ENCODE measurements around the gene ARHGEF26. TPM values are rescaled to one million over a fixed set of nuclear protein-coding genes. Genes with fewer than 3 reads are reported as not detected.
A peak's percentile ranks its signal among the peaks of the same experiment; 100 is the strongest.

ARHGEF26 gene, protein sequence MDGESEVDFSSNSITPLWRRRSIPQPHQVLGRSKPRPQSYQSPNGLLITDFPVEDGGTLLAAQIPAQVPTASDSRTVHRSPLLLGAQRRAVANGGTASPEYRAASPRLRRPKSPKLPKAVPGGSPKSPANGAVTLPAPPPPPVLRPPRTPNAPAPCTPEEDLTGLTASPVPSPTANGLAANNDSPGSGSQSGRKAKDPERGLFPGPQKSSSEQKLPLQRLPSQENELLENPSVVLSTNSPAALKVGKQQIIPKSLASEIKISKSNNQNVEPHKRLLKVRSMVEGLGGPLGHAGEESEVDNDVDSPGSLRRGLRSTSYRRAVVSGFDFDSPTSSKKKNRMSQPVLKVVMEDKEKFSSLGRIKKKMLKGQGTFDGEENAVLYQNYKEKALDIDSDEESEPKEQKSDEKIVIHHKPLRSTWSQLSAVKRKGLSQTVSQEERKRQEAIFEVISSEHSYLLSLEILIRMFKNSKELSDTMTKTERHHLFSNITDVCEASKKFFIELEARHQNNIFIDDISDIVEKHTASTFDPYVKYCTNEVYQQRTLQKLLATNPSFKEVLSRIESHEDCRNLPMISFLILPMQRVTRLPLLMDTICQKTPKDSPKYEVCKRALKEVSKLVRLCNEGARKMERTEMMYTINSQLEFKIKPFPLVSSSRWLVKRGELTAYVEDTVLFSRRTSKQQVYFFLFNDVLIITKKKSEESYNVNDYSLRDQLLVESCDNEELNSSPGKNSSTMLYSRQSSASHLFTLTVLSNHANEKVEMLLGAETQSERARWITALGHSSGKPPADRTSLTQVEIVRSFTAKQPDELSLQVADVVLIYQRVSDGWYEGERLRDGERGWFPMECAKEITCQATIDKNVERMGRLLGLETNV
- 10 to 100 TPM in 1 of 4 donors, 1 to 10 TPM in 3; 6.5 to 13.6 (median 9.0) TPM for polyA plus RNA-seq
- long read RNA-seq, donor 1, result 0 reads
- long read RNA-seq, donor 2, result 0 reads
- long read RNA-seq, donor 3, partial matches to known transcripts, result 0 of 2 reads
- long read RNA-seq, donor 3, other reads (novel, unspliced or antisense), result 0 of 2 reads
- long read RNA-seq, donor 4, result 0 reads
- long read RNA-seq, donor 5, result 0 reads
- long read RNA-seq, donor 6, result 0 reads
- long read RNA-seq, donor 7, result 0 reads
- long read RNA-seq, donor 8, result 0 reads
- long read RNA-seq, donor 9, result 0 reads
- long read RNA-seq, donor 10, partial matches to known transcripts, result 0 of 1 reads
- long read RNA-seq, donor 10, other reads (novel, unspliced or antisense), result 0 of 1 reads

DNA sequence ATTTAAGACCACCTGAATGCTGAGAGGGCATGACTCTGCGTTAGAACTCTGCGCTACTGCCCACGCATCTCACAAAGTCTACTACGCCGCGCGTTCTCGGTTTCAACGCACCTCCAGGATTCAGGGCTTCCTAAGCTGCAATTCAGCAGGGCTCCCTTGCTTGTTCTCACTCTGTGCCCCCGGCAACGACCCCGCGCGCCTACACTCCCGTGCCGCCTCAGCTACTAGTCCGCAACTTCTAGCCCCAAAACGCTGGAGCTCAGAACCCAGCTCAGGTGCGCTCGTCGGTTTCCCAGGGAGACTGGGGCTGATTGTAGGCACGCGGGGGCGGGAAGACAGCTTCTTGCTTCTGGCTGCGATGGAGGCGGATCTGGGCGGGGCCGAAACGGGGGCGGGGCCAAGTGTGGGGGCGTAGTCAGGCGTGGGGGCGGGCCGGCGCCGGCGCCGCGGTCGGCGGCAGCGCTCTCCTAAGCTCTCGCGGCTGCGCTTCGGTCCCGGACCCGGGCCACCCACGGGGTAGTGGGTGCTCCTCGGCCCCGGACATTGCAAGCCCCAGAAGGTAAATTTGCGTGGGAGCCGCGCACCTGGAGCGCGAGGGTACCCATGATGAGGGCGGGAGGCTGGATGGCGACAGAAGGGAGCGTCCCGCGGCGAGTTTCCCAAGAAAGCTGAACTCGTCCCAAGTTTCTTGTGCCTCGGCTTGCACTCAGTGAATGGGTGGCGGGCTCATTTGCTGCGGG lies at the start of gene ARHGEF26:
ARHGEF26 (plus strand) TSS at position 430 of the 740 bp plus-strand sequence. CDS start 603 bp downstream, outside the sequence.
- 0% methylated on average over 44 to 66 of the region's 66 CpGs for WGBS, 3 donors
- Histone ChIP-seq H3K4me1 (ENCODE audit: control insufficient read depth in 3 of 3, insufficient read depth in 2 of 3, low read depth in 1 of 3, low read length in 2 of 3) (peaks cover 0 to 13% (median 1%) of the 10 kb centered on the region in 3 donors), H3K4me3 (ENCODE audit: low read depth in 1 of 3, low read length in 3 of 3) (peak within 1 kb of the TSS; percentile 58 to 92 (median 87)), H3K36me3 (ENCODE audit: control insufficient read depth in 3 of 3, insufficient read depth in 2 of 3, low read depth in 1 of 3, low read length in 3 of 3) (no peaks in the 10 kb centered on the region), H3K27me3 (ENCODE audit: control insufficient read depth in 3 of 3, insufficient read depth in 3 of 3, low read length in 3 of 3) (peaks cover 0 to 14% (median 4%) of the 10 kb centered on the region in 3 donors), H3K27ac (ENCODE audit: low read depth in 1 of 3, low read length in 2 of 3) (peak within 1 kb of the TSS in 2 of 3 donors; percentile 0 to 50), H3K9me3 (ENCODE audit: control insufficient read depth in 2 of 2, insufficient read depth in 1 of 2, low read depth in 1 of 2, low read length in 1 of 2) (no peaks in the 10 kb centered on the region)
- peak; percentile 87 to 92 for DNase-seq
- FAIRE-seq, result no peak

DNA sequence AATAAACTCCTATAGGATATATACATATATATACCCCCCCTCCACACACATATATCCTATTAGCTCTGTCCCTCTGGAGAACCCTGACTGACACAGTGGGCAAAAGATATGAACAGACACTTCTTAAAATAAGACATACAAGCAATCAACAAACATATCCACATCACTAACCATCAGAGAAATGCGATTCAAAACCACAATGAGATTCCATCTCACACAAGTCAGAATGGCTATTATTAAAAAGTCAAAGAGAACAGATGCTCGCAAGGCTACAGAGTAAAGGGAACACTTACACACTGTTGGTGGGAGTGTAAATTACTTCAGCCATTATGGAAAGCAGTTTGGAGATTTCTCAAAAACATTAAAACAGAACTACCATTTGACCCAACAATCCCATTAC lies 46.2 kb upstream of the ARHGEF26 start:
- Histone ChIP-seq H3K27ac (ENCODE audit: low read depth in 1 of 3, low read length in 2 of 3) (no peak overlapping the region), H3K4me3 (ENCODE audit: low read depth in 1 of 3, low read length in 3 of 3) (no peak overlapping the region), H3K36me3 (ENCODE audit: control insufficient read depth in 3 of 3, insufficient read depth in 2 of 3, low read depth in 1 of 3, low read length in 3 of 3) (no peaks in the 10 kb centered on the region), H3K4me1 (ENCODE audit: control insufficient read depth in 3 of 3, insufficient read depth in 2 of 3, low read depth in 1 of 3, low read length in 2 of 3) (no peaks in the 10 kb centered on the region), H3K27me3 (ENCODE audit: control insufficient read depth in 3 of 3, insufficient read depth in 3 of 3, low read length in 3 of 3) (no peaks in the 10 kb centered on the region), H3K9me3 (ENCODE audit: control insufficient read depth in 2 of 2, insufficient read depth in 1 of 2, low read depth in 1 of 2, low read length in 1 of 2) (peaks cover 0 to 2% of the 10 kb centered on the region in 2 donors)
- WGBS, 3 donors, result 92 to 96% (median 95%) methylated on average over 2 of the region's 2 CpGs
- FAIRE-seq (no peak), DNase-seq (no peak)

DNA sequence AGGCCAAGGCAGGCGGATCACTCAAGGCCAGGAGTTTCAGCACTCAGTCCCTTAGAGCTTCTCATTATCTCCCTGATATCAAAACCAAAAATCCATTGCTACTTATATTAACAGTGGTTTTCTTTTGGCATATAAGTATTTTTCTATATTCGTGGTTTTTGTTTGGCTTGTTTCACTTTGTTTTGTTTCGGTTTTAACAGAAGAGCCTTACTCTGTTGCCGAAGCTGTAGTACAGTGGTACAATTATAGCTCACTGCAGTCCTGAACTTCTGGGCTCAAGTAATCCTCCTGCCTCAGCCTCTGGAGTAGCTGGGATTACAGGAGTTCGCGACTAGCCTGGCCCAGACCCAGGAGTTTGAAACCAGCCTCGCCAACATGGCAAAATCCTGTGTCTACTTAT lies 42.5 kb upstream of the ARHGEF26 start:
- Histone ChIP-seq H3K27ac (ENCODE audit: low read depth in 1 of 3, low read length in 2 of 3) (no peak overlapping the region), H3K9me3 (ENCODE audit: control insufficient read depth in 2 of 2, insufficient read depth in 1 of 2, low read depth in 1 of 2, low read length in 1 of 2) (peaks cover 0 to 15% of the 10 kb centered on the region in 2 donors), H3K4me1 (ENCODE audit: control insufficient read depth in 3 of 3, insufficient read depth in 2 of 3, low read depth in 1 of 3, low read length in 2 of 3) (peaks cover 0 to 2% (median 0%) of the 10 kb centered on the region in 3 donors), H3K36me3 (ENCODE audit: control insufficient read depth in 3 of 3, insufficient read depth in 2 of 3, low read depth in 1 of 3, low read length in 3 of 3) (no peaks in the 10 kb centered on the region), H3K4me3 (ENCODE audit: low read depth in 1 of 3, low read length in 3 of 3) (no peak overlapping the region), H3K27me3 (ENCODE audit: control insufficient read depth in 3 of 3, insufficient read depth in 3 of 3, low read length in 3 of 3) (no peaks in the 10 kb centered on the region)
- no peak for FAIRE-seq
- no peak for DNase-seq
- 70 to 76% (median 73%) methylated on average over 7 of the region's 7 CpGs for WGBS, 3 donors

DNA sequence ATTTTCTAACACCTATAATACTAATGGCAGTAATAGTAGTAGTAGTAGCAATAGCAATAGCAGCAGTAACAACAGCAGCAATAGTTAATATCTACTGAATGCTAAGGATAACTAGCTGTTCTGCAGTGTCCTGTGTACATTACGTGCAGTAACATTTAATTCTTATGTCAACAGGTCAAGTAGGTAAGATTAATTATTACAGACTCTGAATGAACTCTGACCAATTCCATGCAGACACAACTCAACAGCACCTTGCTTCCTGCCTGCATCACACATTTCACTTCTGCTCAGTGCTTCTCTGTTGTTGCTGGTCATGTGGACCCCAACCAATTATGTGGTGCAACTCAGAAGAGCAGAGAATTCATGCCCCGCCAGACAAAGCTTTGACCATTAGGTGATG lies 39.9 kb upstream of the ARHGEF26 start:
- no peak for FAIRE-seq
- no peaks in the 10 kb centered on the region for H3K36me3 ChIP-seq (ENCODE audit: control insufficient read depth in 3 of 3, insufficient read depth in 2 of 3, low read depth in 1 of 3, low read length in 3 of 3)
- 48 to 69% (median 56%) methylated on average over 2 of the region's 2 CpGs for WGBS, 3 donors
- H3K4me1 ChIP-seq (ENCODE audit: control insufficient read depth in 3 of 3, insufficient read depth in 2 of 3, low read depth in 1 of 3, low read length in 2 of 3), result peaks cover 0 to 2% (median 0%) of the 10 kb centered on the region in 3 donors
- no peak overlapping the region for H3K4me3 ChIP-seq (ENCODE audit: low read depth in 1 of 3, low read length in 3 of 3)
- H3K27me3 ChIP-seq (ENCODE audit: control insufficient read depth in 3 of 3, insufficient read depth in 3 of 3, low read length in 3 of 3), result no peaks in the 10 kb centered on the region
- H3K9me3 ChIP-seq (ENCODE audit: control insufficient read depth in 2 of 2, insufficient read depth in 1 of 2, low read depth in 1 of 2, low read length in 1 of 2), result peaks cover 0 to 12% of the 10 kb centered on the region in 2 donors
- peak overlapping the region in 1 of 3 donors; percentile 7 for H3K27ac ChIP-seq (ENCODE audit: low read depth in 1 of 3, low read length in 2 of 3)
- DNase-seq, result peak; percentile 52 to 82

DNA sequence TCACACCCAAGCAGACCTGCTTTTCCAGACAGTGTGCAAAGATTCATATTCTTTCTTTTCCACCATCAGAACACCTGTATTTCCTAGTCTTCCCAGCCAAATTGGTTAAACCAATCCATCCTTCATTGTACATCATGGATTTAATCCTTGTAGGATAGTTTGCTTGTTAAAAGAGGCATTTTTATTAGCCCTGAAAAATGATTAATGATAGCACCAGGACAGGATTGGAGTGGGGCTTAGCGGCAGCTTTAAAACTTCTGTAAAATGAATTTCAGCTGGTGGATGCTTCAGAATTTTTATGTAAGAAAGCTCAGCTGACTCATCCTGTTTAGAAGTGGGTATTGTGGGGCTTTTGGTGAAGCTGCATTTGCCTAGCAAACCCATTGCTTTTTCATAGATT lies 36.1 kb upstream of the ARHGEF26 start:
- DNase-seq (no peak), FAIRE-seq (no peak)
- peaks cover 0 to 12% of the 10 kb centered on the region in 2 donors for H3K9me3 ChIP-seq (ENCODE audit: control insufficient read depth in 2 of 2, insufficient read depth in 1 of 2, low read depth in 1 of 2, low read length in 1 of 2)
- no peaks in the 10 kb centered on the region for H3K36me3 ChIP-seq (ENCODE audit: control insufficient read depth in 3 of 3, insufficient read depth in 2 of 3, low read depth in 1 of 3, low read length in 3 of 3)
- H3K27ac ChIP-seq (ENCODE audit: low read depth in 1 of 3, low read length in 2 of 3), result no peak overlapping the region
- no peak overlapping the region for H3K4me3 ChIP-seq (ENCODE audit: low read depth in 1 of 3, low read length in 3 of 3)
- WGBS, 3 donors, result 76 to 98% (median 95%) methylated on average over 1 of the region's 1 CpG
- no peaks in the 10 kb centered on the region for H3K27me3 ChIP-seq (ENCODE audit: control insufficient read depth in 3 of 3, insufficient read depth in 3 of 3, low read length in 3 of 3)
- H3K4me1 ChIP-seq (ENCODE audit: control insufficient read depth in 3 of 3, insufficient read depth in 2 of 3, low read depth in 1 of 3, low read length in 2 of 3), result peaks cover 0 to 2% (median 0%) of the 10 kb centered on the region in 3 donors

DNA sequence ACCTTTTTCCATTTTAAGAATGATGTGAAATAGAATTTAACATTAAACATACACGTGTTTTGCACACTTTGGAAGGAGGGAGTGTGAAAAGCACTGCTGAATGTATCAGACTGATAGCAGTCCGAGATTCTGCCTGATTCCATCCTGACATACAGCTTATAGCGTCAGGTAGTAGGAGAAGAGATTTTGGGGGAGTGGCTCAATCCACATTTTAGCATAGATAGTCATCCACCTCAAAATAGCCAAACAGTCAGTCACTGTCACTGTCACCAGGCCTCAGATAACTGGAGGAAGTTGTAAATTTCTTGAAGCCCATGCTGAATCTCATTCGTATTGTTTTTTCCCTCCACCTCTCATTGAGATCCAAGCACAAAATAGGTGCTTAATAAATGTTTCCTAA lies 35.4 kb upstream of the ARHGEF26 start:
- no peaks in the 10 kb centered on the region for H3K27me3 ChIP-seq (ENCODE audit: control insufficient read depth in 3 of 3, insufficient read depth in 3 of 3, low read length in 3 of 3)
- FAIRE-seq, result no peak
- H3K27ac ChIP-seq (ENCODE audit: low read depth in 1 of 3, low read length in 2 of 3), result no peak overlapping the region
- H3K4me3 ChIP-seq (ENCODE audit: low read depth in 1 of 3, low read length in 3 of 3), result no peak overlapping the region
- 83 to 89% (median 84%) methylated on average over 4 of the region's 4 CpGs for WGBS, 3 donors
- DNase-seq, result no peak
- no peaks in the 10 kb centered on the region for H3K36me3 ChIP-seq (ENCODE audit: control insufficient read depth in 3 of 3, insufficient read depth in 2 of 3, low read depth in 1 of 3, low read length in 3 of 3)
- H3K4me1 ChIP-seq (ENCODE audit: control insufficient read depth in 3 of 3, insufficient read depth in 2 of 3, low read depth in 1 of 3, low read length in 2 of 3), result peaks cover 0 to 2% (median 0%) of the 10 kb centered on the region in 3 donors
- peaks cover 0 to 12% of the 10 kb centered on the region in 2 donors for H3K9me3 ChIP-seq (ENCODE audit: control insufficient read depth in 2 of 2, insufficient read depth in 1 of 2, low read depth in 1 of 2, low read length in 1 of 2)

DNA sequence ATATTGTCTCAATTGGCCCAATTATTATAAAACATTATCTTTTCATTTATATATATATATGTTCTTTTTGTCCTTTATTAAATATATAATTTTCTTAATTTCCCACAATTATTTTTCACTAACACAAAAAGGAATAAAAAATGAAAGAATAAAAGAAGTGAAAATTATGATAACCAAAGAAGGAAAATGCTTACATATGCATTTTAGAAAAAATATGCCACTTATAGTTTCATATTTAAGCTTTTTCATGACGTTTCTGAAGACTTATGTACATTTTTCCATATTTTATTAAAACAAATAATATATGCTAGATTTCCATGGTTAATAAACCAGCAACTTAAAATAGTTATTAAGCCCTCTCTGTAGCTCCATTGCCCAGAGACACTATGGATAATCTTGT lies 34.9 kb upstream of the ARHGEF26 start:
- H3K4me1 ChIP-seq (ENCODE audit: control insufficient read depth in 3 of 3, insufficient read depth in 2 of 3, low read depth in 1 of 3, low read length in 2 of 3), result peaks cover 0 to 2% (median 0%) of the 10 kb centered on the region in 3 donors
- H3K4me3 ChIP-seq (ENCODE audit: low read depth in 1 of 3, low read length in 3 of 3), result no peak overlapping the region
- H3K9me3 ChIP-seq (ENCODE audit: control insufficient read depth in 2 of 2, insufficient read depth in 1 of 2, low read depth in 1 of 2, low read length in 1 of 2), result peaks cover 0 to 12% of the 10 kb centered on the region in 2 donors
- H3K36me3 ChIP-seq (ENCODE audit: control insufficient read depth in 3 of 3, insufficient read depth in 2 of 3, low read depth in 1 of 3, low read length in 3 of 3), result no peaks in the 10 kb centered on the region
- 55 to 71% (median 68%) methylated on average over 1 of the region's 1 CpG for WGBS, 3 donors
- FAIRE-seq (no peak), DNase-seq (no peak)
- no peaks in the 10 kb centered on the region for H3K27me3 ChIP-seq (ENCODE audit: control insufficient read depth in 3 of 3, insufficient read depth in 3 of 3, low read length in 3 of 3)
- H3K27ac ChIP-seq (ENCODE audit: low read depth in 1 of 3, low read length in 2 of 3), result no peak overlapping the region
